SK-N-SH treated with all-trans-retinoic acid at 6 μM for 48 hours (cell line): Measurements from ENCODE around the gene METAP2.

ENCODE experiments used
- BACH2 ChIP-seq: fragments of 250-450 bp; sonication (Bioruptor Pico); IDR thresholded peaks from 2 replicates; pipeline ENCODE4 v1.9.0; 2021; ENCODE audit warnings: mild to moderate bottlenecking, borderline replicate concordance
- CREB5 ChIP-seq: fragments of 250-450 bp; sonication (Bioruptor Pico); IDR thresholded peaks from 2 replicates; pipeline ENCODE4 v1.5.1; 2020; ENCODE audit warnings: low read depth, mild to moderate bottlenecking, moderate library complexity
- GLIS3 ChIP-seq: fragments of 250-450 bp; sonication (Bioruptor Pico); IDR thresholded peaks from 2 replicates; pipeline ENCODE4 v1.5.0; 2020; ENCODE audit warnings: mild to moderate bottlenecking, moderate library complexity
- OSR1 ChIP-seq: fragments of 250-450 bp; sonication (Bioruptor Pico); IDR thresholded peaks from 2 replicates; pipeline ENCODE4 v1.8.0; 2022; ENCODE audit warnings: moderate library complexity, mild to moderate bottlenecking, inconsistent platforms
- PATZ1 ChIP-seq: fragments of 250-450 bp; sonication (Bioruptor Pico); IDR thresholded peaks from 2 replicates; pipeline ENCODE4 v1.8.0; 2020; ENCODE audit warnings: mild to moderate bottlenecking, moderate library complexity, borderline replicate concordance
- PPARA ChIP-seq: fragments of 250-450 bp; sonication (Bioruptor Pico); IDR thresholded peaks from 2 replicates; pipeline ENCODE4 v1.5.0; 2020; ENCODE audit warnings: mild to moderate bottlenecking, borderline replicate concordance
- SNAI2 ChIP-seq: fragments of 250-450 bp; sonication (Bioruptor Pico); IDR thresholded peaks from 2 replicates; pipeline ENCODE4 v1.5.0; 2020; ENCODE audit warnings: mild to moderate bottlenecking, moderate library complexity
- TSHZ2 ChIP-seq: fragments of 250-450 bp; sonication (Bioruptor Pico); IDR thresholded peaks from 2 replicates; pipeline ENCODE4 v1.5.0; 2020; ENCODE audit warnings: mild to moderate bottlenecking, moderate library complexity
- ZC3H10 ChIP-seq: fragments of 250-450 bp; sonication (Bioruptor Pico); IDR thresholded peaks from 2 replicates; pipeline ENCODE4 v1.5.1; 2021; ENCODE audit warnings: mild to moderate bottlenecking, moderate library complexity
- ZFP3 ChIP-seq: fragments of 250-450 bp; sonication (Bioruptor Pico); IDR thresholded peaks from 2 replicates; pipeline ENCODE4 v1.5.0; 2020; ENCODE audit warnings: mild to moderate bottlenecking, moderate library complexity
- ZFP30 ChIP-seq: fragments of 450-650 bp; formaldehyde crosslinking; IDR thresholded peaks from 2 replicates; pipeline ENCODE4 v1.5.0; 2022; ENCODE audit warnings: mild to moderate bottlenecking, moderate library complexity
- ZNF565 ChIP-seq: fragments of 450-650 bp; formaldehyde crosslinking; conservative IDR thresholded peaks from 2 replicates; pipeline ENCODE4 v1.5.0; 2020; ENCODE audit warnings: low read depth, mild to moderate bottlenecking, moderate library complexity
- ZNF70 ChIP-seq: fragments of 450-650 bp; formaldehyde crosslinking; IDR thresholded peaks from 2 replicates; pipeline ENCODE4 v1.5.0; 2020; ENCODE audit warnings: mild to moderate bottlenecking, moderate library complexity
- ZNF8 ChIP-seq: fragments of 450-650 bp; formaldehyde crosslinking; IDR thresholded peaks from 2 replicates; pipeline ENCODE4 v1.5.0; 2020; ENCODE audit warnings: mild to moderate bottlenecking, moderate library complexity

- no peak for TF ChIP-seq GLIS3 (CRISPR knock-in tag)
- TF ChIP-seq TSHZ2 (CRISPR knock-in tag), result no peak
- TF ChIP-seq ZFP3 (CRISPR knock-in tag), result no peak
- TF ChIP-seq PATZ1 (CRISPR knock-in tag), result no peak
- no peak for TF ChIP-seq ZNF8 (CRISPR knock-in tag)
- no peak for TF ChIP-seq ZFP30 (CRISPR knock-in tag)
- no peak for TF ChIP-seq ZNF565 (CRISPR knock-in tag)
- no peak for TF ChIP-seq ZC3H10
- no peak for TF ChIP-seq SNAI2 (CRISPR knock-in tag)
- no peak for TF ChIP-seq CREB5
- TF ChIP-seq OSR1, result no peak
- TF ChIP-seq BACH2 (CRISPR knock-in tag), result no peak
- no peak for TF ChIP-seq PPARA (CRISPR knock-in tag)
- no peak for TF ChIP-seq ZNF70 (CRISPR knock-in tag)
These were observed 72.5 kb downstream of the METAP2 start for GRCh38 chr12:95546491-95546813.
